GM23248 (cell line): Measurements from ENCODE around the gene CRYBB2.
"Not testable (repeated sequence)": the region's sequence is repeated elsewhere in the genome, so short reads cannot be mapped to it uniquely, and the experiment has no call there.

Experiments used
- EZH2 ChIP-seq: fragments of 200-600 bp; sonication (generic); IDR thresholded peaks from 2 replicates; pipeline ENCODE4 v1.6.1; 2018; ENCODE audit warnings: antibody characterized with exemption, mild to moderate bottlenecking; ENCODE audit not compliant: insufficient read depth, poor library complexity, severe bottlenecking
- EZH2phosphoT487 ChIP-seq: fragments of 200-600 bp; sonication (generic); IDR thresholded peaks from 2 replicates; pipeline ENCODE4 v1.6.1; 2018; ENCODE audit warnings: antibody characterized with exemption, moderate library complexity, mild to moderate bottlenecking, low read depth; ENCODE audit not compliant: insufficient read depth

DNA sequence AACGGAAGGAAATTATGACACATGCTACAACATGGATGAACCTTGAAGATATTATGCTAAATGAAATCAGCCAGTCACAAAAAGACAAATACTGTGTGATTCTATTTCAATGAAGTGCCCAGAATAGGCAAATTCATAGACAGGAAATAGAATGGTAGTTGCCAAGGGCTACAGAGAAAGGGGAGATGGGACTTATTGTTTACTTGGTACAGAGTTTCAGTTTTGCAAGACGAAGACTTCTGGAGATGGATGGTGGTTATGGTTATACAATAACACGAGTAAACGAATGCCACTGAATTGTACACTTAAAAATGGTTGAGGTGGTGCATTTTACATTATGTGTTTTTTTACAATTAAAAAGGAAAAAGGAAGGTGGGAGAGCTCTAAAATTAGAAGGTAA is 48.1 kb downstream of the CRYBB2 start:
- not testable (repeated sequence) for TF ChIP-seq EZH2phosphoT487, EZH2
